Suprapubic skin (tissue), 3 donors: Measurements from ENCODE around the gene LRIG3.

Experiments
- EP300 ChIP-seq: sonication (generic); formaldehyde crosslinking; IDR thresholded peaks from one replicate; pipeline ENCODE4 v1.6.1; 2017; ENCODE audit warnings: antibody characterized with exemption
- POLR2A ChIP-seq, 2 donors: fragments of 450-650 bp; IDR thresholded peaks; one replicate each; pipeline ENCODE4 v1.6.1; 2017; ENCODE audit warnings: antibody characterized with exemption in 2 of 2, mild to moderate bottlenecking in 2 of 2, moderate library complexity in 2 of 2
- TF ChIP-seq, protein P1 (sequence below), 2 donors: fragments of 200-600 bp in 1 of 2; fragments of 450-650 bp in 1 of 2; sonication (generic) in 1 of 2; IDR thresholded peaks; one replicate each; pipeline ENCODE4 v1.5.1; 2016 to 2019; ENCODE audit warnings: antibody characterized with exemption in 2 of 2, mild to moderate bottlenecking in 1 of 2, moderate library complexity in 1 of 2

DNA sequence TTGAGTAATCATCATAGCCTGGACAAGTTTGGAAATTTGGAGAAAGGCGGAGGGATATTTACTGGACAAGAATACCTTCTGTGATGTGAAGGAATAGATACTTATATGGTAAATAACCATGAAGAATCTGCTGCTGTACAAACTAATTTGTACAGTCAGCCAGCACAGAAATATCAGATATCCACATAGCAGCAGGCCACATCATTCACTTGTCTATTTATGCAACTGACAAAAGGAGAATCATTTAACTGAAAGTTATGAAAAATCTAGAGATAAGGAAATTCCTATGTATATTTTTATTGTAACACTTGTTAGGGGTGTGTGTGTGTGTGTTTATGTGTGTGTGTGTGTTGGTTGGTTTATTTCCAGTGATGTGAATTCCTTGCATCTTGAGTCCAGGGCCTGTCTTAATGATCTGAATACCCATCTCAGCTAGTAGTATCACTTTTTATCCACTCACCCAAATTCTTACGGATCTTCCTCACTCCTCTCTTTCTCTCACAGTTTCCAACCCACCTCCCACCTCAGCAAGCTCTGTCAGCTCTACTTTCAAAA is 10.5 kb upstream of the LRIG3 start:
- TF ChIP-seq POLR2A (IDR thresholded peaks at IDR 0.05) (no peak), EP300 (no peak)
- TF ChIP-seq, protein P1, sequence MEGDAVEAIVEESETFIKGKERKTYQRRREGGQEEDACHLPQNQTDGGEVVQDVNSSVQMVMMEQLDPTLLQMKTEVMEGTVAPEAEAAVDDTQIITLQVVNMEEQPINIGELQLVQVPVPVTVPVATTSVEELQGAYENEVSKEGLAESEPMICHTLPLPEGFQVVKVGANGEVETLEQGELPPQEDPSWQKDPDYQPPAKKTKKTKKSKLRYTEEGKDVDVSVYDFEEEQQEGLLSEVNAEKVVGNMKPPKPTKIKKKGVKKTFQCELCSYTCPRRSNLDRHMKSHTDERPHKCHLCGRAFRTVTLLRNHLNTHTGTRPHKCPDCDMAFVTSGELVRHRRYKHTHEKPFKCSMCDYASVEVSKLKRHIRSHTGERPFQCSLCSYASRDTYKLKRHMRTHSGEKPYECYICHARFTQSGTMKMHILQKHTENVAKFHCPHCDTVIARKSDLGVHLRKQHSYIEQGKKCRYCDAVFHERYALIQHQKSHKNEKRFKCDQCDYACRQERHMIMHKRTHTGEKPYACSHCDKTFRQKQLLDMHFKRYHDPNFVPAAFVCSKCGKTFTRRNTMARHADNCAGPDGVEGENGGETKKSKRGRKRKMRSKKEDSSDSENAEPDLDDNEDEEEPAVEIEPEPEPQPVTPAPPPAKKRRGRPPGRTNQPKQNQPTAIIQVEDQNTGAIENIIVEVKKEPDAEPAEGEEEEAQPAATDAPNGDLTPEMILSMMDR (IDR thresholded peaks at IDR 0.05) = no peak
